Measurements from ENCODE around the gene ZAR1L. TPM values are rescaled to one million over a fixed set of nuclear protein-coding genes. Genes with fewer than 3 reads are reported as not detected.
A peak's percentile ranks its signal among the peaks of the same experiment; 100 is the strongest.

ZAR1L gene
- total and polyA plus RNA-seq, 9 of the 15 experiments (the other 6 are each of a cell fraction or from before 2014, with no cell fraction given), result not detected

GRCh38 chr13:32315238-32316027 is at the start of gene ZAR1L, which contains the start of gene BRCA2 (continued):
- TF ChIP-seq BRF2 (IDR thresholded peaks at IDR 0.05; ENCODE audit: borderline replicate concordance, insufficient read depth, insufficient read length) (no peak), VEZF1 (CRISPR knock-in tag; IDR thresholded peaks at IDR 0.05) (no peak), SMARCC2 (IDR thresholded peaks at IDR 0.05; ENCODE audit: low read depth) (no peak), SIN3A (IDR thresholded peaks at IDR 0.05; ENCODE audit: borderline replicate concordance in 2 of 2, control insufficient read depth in 1 of 2, low read depth in 2 of 2, low read length in 2 of 2) (peak in 1 of 2 experiments; percentile 28; a peak in 2 of 4 replicates), EGR1 (conservative IDR thresholded peaks at IDR 0.05) (peak; percentile 47), NCOA4 (IDR thresholded peaks at IDR 0.05; ENCODE audit: partially characterized antibody) (no peak), MAFF (IDR thresholded peaks at IDR 0.05; ENCODE audit: low read length) (no peak), ZBTB8A (IDR thresholded peaks at IDR 0.05; ENCODE audit: partially characterized antibody) (no peak), ZNF699 (CRISPR knock-in tag; IDR thresholded peaks at IDR 0.05; ENCODE audit: insufficient replicate concordance) (no peak), HNRNPK (IDR thresholded peaks at IDR 0.05; ENCODE audit: low read depth, low read length, poor library complexity, severe bottlenecking) (no peak), ZNF398 (CRISPR knock-in tag; IDR thresholded peaks at IDR 0.05) (no peak), HDAC6 (IDR thresholded peaks at IDR 0.05; ENCODE audit: low read depth, low read length) (no peak), ZNF253 (CRISPR knock-in tag; conservative IDR thresholded peaks at IDR 0.05) (no peak), ZNF695 (CRISPR knock-in tag; IDR thresholded peaks at IDR 0.05) (no peak), ZNF830 (CRISPR knock-in tag; IDR thresholded peaks at IDR 0.05) (no peak), PREB (CRISPR knock-in tag; IDR thresholded peaks at IDR 0.05) (no peak), HOXB6 (CRISPR knock-in tag; IDR thresholded peaks at IDR 0.05; ENCODE audit: borderline replicate concordance) (no peak), E2F1 (CRISPR knock-in tag; IDR thresholded peaks at IDR 0.05) (no peak), NONO (IDR thresholded peaks at IDR 0.05; ENCODE audit: low read depth in 2 of 2, low read length in 1 of 2) (no peak; a peak in 1 of 4 replicates)

All from K562 (cell line).